ENCODE data around the gene KAZN. TPM values are rescaled to one million over a fixed set of nuclear protein-coding genes. Genes with fewer than 3 reads are reported as not detected.

KAZN gene
- total RNA-seq, 1 experiment from 2014 or later: 15.6 TPM

DNA sequence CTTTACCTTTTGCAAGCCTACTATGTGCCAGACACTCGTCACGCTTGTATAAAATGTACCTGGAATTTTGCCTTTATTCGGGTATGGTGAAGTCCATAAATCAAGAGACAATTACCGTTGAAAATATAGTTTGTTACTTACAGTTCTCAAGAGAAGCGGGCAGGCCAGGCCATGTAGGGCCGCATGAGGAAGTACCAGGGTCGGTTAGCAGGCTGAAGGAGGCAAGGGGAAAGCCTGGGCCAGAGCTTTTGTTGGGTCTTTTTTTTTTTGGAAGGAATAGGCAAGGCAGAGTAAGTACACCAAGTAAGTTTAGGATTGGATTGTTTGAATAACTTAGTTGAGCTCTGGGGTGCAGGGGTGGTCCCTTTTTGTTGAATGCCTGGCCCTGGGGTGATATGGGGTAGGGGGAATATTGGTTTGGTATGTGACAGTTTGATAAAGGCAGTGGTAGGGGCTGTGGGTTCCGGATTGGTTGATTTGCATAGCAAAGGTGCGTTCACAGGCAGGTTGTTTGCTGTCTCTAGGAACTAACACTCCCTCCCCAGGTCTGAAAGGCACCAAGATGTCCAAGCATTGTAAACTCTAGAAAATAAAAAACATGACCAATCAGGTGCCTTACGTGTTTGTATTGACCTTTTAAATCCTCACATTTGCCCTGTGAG, 80.7 kb downstream of the KAZN start:
- no peak overlapping the region for H3K4me2 ChIP-seq
- ChIA-PET POLR2A (ENCODE audit: unreplicated experiment) (no interaction called here), CTCF (no interaction called here)
- H4K20me1 ChIP-seq (ENCODE audit: insufficient read depth): no peaks in the 10 kb centered on the region
- H3K9me2 ChIP-seq (ENCODE audit: insufficient read depth): no peaks in the 10 kb centered on the region
- no peaks in the 10 kb centered on the region for H3K79me2 ChIP-seq (ENCODE audit: low read depth)
- H3K27me3 ChIP-seq (ENCODE audit: insufficient read depth, low read depth): no peaks in the 10 kb centered on the region; the same call in 1 of the 2 replicates
- H3K27ac ChIP-seq: no peak overlapping the region
- no peaks in the 10 kb centered on the region for H3F3A ChIP-seq (ENCODE audit: insufficient read depth, low read depth)
- H3K9me3 ChIP-seq (ENCODE audit: insufficient read depth, low read depth): no peaks in the 10 kb centered on the region
- H3K36me3 ChIP-seq (ENCODE audit: low read depth): no peaks in the 10 kb centered on the region
- H3K4me1 ChIP-seq (replicated peaks; ENCODE audit: insufficient read depth): no peaks in the 10 kb centered on the region
- no TSS peak for BruUV-seq (replicated peaks)
- no peak overlapping the region for H3K4me3 ChIP-seq
- TF ChIP-seq EZH2 (IDR thresholded peaks at IDR 0.05; ENCODE audit: low read depth): no peak
- TF ChIP-seq, protein P1, sequence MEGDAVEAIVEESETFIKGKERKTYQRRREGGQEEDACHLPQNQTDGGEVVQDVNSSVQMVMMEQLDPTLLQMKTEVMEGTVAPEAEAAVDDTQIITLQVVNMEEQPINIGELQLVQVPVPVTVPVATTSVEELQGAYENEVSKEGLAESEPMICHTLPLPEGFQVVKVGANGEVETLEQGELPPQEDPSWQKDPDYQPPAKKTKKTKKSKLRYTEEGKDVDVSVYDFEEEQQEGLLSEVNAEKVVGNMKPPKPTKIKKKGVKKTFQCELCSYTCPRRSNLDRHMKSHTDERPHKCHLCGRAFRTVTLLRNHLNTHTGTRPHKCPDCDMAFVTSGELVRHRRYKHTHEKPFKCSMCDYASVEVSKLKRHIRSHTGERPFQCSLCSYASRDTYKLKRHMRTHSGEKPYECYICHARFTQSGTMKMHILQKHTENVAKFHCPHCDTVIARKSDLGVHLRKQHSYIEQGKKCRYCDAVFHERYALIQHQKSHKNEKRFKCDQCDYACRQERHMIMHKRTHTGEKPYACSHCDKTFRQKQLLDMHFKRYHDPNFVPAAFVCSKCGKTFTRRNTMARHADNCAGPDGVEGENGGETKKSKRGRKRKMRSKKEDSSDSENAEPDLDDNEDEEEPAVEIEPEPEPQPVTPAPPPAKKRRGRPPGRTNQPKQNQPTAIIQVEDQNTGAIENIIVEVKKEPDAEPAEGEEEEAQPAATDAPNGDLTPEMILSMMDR (conservative IDR thresholded peaks at IDR 0.05): no peak
- intact Hi-C loops (cut with micrococcal nuclease; ENCODE audit: unreplicated experiment): no loop called here
- DNase-seq: no peak
- H2AFZ ChIP-seq: no peak overlapping the region

DNA sequence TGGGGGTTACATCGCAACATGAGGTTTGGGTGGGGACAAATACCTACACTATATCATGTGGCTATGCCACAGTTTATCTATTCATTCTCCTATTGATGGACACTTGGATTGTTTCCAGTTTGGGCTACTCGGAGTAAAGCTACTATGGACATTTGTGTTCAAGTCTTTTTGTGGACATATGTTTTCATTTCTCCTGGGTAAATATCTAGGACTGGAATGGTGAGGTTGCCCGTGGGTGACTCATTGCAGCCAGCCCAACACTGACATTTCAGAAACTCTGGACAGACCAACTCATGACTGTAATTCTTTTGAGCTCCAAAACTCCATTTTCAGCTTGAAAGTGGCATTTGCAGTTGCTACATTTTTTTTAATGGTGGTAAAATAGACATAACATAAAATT, 82.7 kb downstream of the KAZN start:
- CTCF ChIA-PET: no interaction called here
- Histone ChIP-seq H3K79me2 (ENCODE audit: low read depth) (no peaks in the 10 kb centered on the region), H3K4me2 (no peak overlapping the region), H3K27ac (no peak overlapping the region), H3K4me1 (replicated peaks; ENCODE audit: insufficient read depth) (no peaks in the 10 kb centered on the region), H3F3A (ENCODE audit: insufficient read depth, low read depth) (no peaks in the 10 kb centered on the region), H3K36me3 (ENCODE audit: low read depth) (no peaks in the 10 kb centered on the region), H3K4me3 (no peak overlapping the region), H4K20me1 (ENCODE audit: insufficient read depth) (no peaks in the 10 kb centered on the region), H2AFZ (no peak overlapping the region), H3K9me2 (ENCODE audit: insufficient read depth) (no peaks in the 10 kb centered on the region), H3K9me3 (ENCODE audit: insufficient read depth, low read depth) (no peaks in the 10 kb centered on the region), H3K27me3 (ENCODE audit: insufficient read depth, low read depth) (peaks cover 7% of the 10 kb centered on the region; the same call in 1 of the 2 replicates)
- TF ChIP-seq EZH2 (IDR thresholded peaks at IDR 0.05; ENCODE audit: low read depth): no peak
- TF ChIP-seq, protein P1 (conservative IDR thresholded peaks at IDR 0.05): no peak
- BruUV-seq (replicated peaks): no TSS peak
- intact Hi-C loops (cut with micrococcal nuclease; ENCODE audit: unreplicated experiment): no loop called here
- POLR2A ChIA-PET (ENCODE audit: unreplicated experiment): no interaction called here
- DNase-seq: no peak

DNA sequence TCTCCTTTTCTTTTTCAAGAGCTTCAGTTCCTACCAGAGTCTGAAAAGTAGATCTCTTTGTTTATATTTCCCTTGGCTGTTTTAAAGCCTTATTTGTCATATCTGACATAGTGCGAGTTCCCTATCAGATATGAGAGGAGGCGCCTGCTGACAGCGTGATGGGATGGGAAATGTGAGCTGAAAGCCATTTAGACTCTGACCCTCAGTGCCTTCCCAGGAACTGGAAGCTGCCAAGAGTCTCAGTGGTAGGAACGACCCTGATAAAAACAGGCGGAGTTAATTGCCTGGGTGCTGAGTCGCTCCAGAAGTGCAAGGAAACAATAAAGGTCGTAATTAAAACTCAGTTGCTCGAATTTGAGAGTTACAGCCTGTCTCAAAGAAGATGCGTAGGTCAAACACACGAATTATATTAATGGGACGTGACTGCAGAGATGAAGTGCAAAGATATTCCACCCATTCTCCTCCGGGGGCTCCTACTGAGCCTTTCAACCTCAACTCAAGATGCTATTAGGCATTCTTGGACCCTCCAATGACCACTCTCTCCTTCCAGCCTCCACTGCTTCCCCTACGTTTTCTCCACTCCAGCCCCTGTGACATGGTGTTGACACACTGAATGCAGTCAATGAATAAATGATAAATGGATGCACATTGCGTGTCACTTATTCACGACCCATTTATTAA, 84.6 kb downstream of the KAZN start:
- CTCF ChIA-PET: no interaction called here
- Histone ChIP-seq H3K4me2 (no peak overlapping the region), H3K9me2 (ENCODE audit: insufficient read depth) (no peaks in the 10 kb centered on the region), H3K79me2 (ENCODE audit: low read depth) (no peaks in the 10 kb centered on the region), H2AFZ (no peak overlapping the region), H3K36me3 (ENCODE audit: low read depth) (no peaks in the 10 kb centered on the region), H3K4me3 (no peak overlapping the region), H3K27ac (no peak overlapping the region), H4K20me1 (ENCODE audit: insufficient read depth) (no peaks in the 10 kb centered on the region), H3F3A (ENCODE audit: insufficient read depth, low read depth) (no peaks in the 10 kb centered on the region), H3K9me3 (ENCODE audit: insufficient read depth, low read depth) (no peaks in the 10 kb centered on the region), H3K4me1 (replicated peaks; ENCODE audit: insufficient read depth) (no peaks in the 10 kb centered on the region), H3K27me3 (ENCODE audit: insufficient read depth, low read depth) (peaks cover 17% of the 10 kb centered on the region; the same call in 1 of the 2 replicates)
- DNase-seq: no peak
- intact Hi-C loops (cut with micrococcal nuclease; ENCODE audit: unreplicated experiment): no loop called here
- BruUV-seq (replicated peaks): no TSS peak
- TF ChIP-seq, protein P1 (conservative IDR thresholded peaks at IDR 0.05): no peak
- no peak for TF ChIP-seq EZH2 (IDR thresholded peaks at IDR 0.05; ENCODE audit: low read depth)
- POLR2A ChIA-PET (ENCODE audit: unreplicated experiment): no interaction called here
